Measurements from ENCODE around the gene TCTN1.

DNA sequence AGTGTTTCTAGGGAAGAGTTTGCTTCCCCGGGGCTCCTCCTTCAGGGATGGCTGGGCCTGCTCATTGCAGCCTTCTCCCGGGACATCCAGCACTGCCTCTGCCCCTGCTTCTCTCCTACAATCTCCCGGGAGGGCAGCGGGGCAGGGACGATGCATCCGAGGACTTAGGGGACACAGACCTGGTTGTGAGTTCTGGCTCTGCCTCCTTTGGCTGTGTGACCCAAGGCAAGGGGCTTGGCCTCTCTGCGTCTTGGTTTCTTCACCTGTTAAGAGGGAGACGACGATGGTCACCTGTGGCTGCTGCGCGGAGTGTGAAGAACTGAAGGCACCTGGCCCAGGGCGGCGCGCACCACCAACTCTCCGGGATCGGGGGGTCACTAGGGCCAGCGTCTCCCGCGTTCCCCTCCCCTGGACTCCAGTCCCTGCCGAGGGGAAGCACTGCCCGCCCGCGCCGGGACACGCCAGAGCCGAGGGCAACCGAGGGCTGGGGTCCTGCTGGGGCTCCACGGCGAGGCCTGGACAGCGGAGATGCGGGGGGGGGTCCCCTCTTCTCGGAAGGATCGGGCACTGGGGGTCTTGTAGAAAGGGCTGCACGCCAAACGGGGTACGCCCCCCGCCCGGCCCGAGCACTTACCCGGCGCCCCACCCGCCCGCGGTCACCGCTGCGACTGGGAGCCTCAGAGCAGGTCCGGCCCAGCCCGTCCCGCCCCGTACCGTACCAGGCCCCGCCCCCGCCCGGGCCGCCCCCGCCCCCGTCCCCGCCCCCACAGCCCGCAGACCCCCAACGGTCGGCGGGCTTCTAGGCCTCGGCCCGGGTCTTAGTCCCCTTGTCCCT lies 74.7 kb downstream of the TCTN1 start, which contains the start of gene HVCN1:
- no peak for TF ChIP-seq EZH2 (IDR thresholded peaks at IDR 0.05; ENCODE audit: low read length, unreplicated experiment)
- TF ChIP-seq, protein P1, sequence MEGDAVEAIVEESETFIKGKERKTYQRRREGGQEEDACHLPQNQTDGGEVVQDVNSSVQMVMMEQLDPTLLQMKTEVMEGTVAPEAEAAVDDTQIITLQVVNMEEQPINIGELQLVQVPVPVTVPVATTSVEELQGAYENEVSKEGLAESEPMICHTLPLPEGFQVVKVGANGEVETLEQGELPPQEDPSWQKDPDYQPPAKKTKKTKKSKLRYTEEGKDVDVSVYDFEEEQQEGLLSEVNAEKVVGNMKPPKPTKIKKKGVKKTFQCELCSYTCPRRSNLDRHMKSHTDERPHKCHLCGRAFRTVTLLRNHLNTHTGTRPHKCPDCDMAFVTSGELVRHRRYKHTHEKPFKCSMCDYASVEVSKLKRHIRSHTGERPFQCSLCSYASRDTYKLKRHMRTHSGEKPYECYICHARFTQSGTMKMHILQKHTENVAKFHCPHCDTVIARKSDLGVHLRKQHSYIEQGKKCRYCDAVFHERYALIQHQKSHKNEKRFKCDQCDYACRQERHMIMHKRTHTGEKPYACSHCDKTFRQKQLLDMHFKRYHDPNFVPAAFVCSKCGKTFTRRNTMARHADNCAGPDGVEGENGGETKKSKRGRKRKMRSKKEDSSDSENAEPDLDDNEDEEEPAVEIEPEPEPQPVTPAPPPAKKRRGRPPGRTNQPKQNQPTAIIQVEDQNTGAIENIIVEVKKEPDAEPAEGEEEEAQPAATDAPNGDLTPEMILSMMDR (conservative IDR thresholded peaks at IDR 0.05; ENCODE audit: low read depth, low read length) = no peak
